Glomerular endothelial cell (primary cell): ENCODE measurements around the gene RB1. TPM values are rescaled to one million over a fixed set of nuclear protein-coding genes. Genes with fewer than 3 reads are reported as not detected.
"Not testable (repeated sequence)": the region's sequence is repeated elsewhere in the genome, so short reads cannot be mapped to it uniquely, and the experiment has no call there.

Source experiments
- DNase-seq: peaks from one replicate; pipeline ENCODE4 v3.0.0-alpha.2; 2011; ENCODE audit warnings: low read depth, low spot score; ENCODE audit errors: extremely low read depth
- total RNA-seq: library from RNA; depleted of rRNA; stranded (reverse); fragments of >200 nt; gene quantifications from 2 replicates; pipeline ENCODE4 v1.2.3, GENCODE V29; 2015

Gene RB1
- total RNA-seq, 1 donor from 2014 or later, result 47.0 TPM

- no peak for DNase-seq
These were observed 43.0 kb downstream of the RB1 start for GRCh38 chr13:48346583-48346982.

- no peak for DNase-seq
These were observed 46.0 kb downstream of the RB1 start for GRCh38 chr13:48349525-48349924.

- no peak for DNase-seq
These were observed 50.0 kb downstream of the RB1 start for GRCh38 chr13:48353590-48353989.

GRCh38 chr13:48355524-48355923 lies 52.0 kb downstream of the RB1 start:
- not testable (repeated sequence) for DNase-seq

- DNase-seq, result no peak
These were observed 53.2 kb downstream of the RB1 start for GRCh38 chr13:48356750-48357149.

GRCh38 chr13:48369988-48370387 lies 66.4 kb downstream of the RB1 start:
- no peak for DNase-seq

- no peak for DNase-seq
These were observed 67.3 kb downstream of the RB1 start for GRCh38 chr13:48370815-48371214.

GRCh38 chr13:48377857-48378256 lies 74.3 kb downstream of the RB1 start:
- no peak for DNase-seq

GRCh38 chr13:48380581-48380980 lies 77.0 kb downstream of the RB1 start:
- DNase-seq, result no peak

GRCh38 chr13:48383384-48383783 lies 79.8 kb downstream of the RB1 start:
- no peak for DNase-seq

GRCh38 chr13:48386816-48387215 lies 83.3 kb downstream of the RB1 start:
- no peak for DNase-seq

- DNase-seq, result no peak
These were observed 87.7 kb downstream of the RB1 start for GRCh38 chr13:48391257-48391656.

GRCh38 chr13:48393030-48393697 lies 89.6 kb downstream of the RB1 start:
- no peak for DNase-seq

- DNase-seq, result no peak
These were observed 90.1 kb downstream of the RB1 start for GRCh38 chr13:48393698-48394085.

GRCh38 chr13:48397744-48398143 lies 94.2 kb downstream of the RB1 start:
- no peak for DNase-seq

GRCh38 chr13:48398450-48399095 lies 95.0 kb downstream of the RB1 start:
- no peak for DNase-seq

GRCh38 chr13:48400090-48400694 lies 96.6 kb downstream of the RB1 start:
- no peak for DNase-seq

- no peak for DNase-seq
These were observed 97.3 kb downstream of the RB1 start for GRCh38 chr13:48400850-48401291.

- no peak for DNase-seq
These were observed 97.9 kb downstream of the RB1 start for GRCh38 chr13:48401480-48401879.

GRCh38 chr13:48402325-48402932 lies 98.9 kb downstream of the RB1 start:
- DNase-seq, result no peak

GRCh38 chr13:48403151-48403631 lies 99.6 kb downstream of the RB1 start:
- no peak for DNase-seq

GRCh38 chr13:48403913-48404312 lies 100.4 kb downstream of the RB1 start:
- no peak for DNase-seq
